ENCODE data around the gene ITPR1.

The ITPR1 gene

GRCh38 chr3:4732925-4733324, 239.8 kb downstream of the ITPR1 start:
- no peak overlapping the region for H3K4me3 ChIP-seq (ENCODE audit: low read depth, low read length)
- TF ChIP-seq POLR2A (IDR thresholded peaks at IDR 0.05; ENCODE audit: extremely low read depth, insufficient read length) (no peak), CTCF (IDR thresholded peaks at IDR 0.05; ENCODE audit: low read depth, low read length) (no peak), MYC (IDR thresholded peaks at IDR 0.05; ENCODE audit: low read depth, low read length) (no peak), MAX (IDR thresholded peaks at IDR 0.05; ENCODE audit: low read depth, low read length) (no peak)
- DNase-seq (ENCODE audit: low read depth): no peak

GRCh38 chr3:4734454-4734853, 241.3 kb downstream of the ITPR1 start:
- H3K4me3 ChIP-seq (ENCODE audit: low read depth, low read length): no peak overlapping the region
- DNase-seq (ENCODE audit: low read depth): no peak
- no peak for TF ChIP-seq CTCF (IDR thresholded peaks at IDR 0.05; ENCODE audit: low read depth, low read length)
- no peak for TF ChIP-seq MAX (IDR thresholded peaks at IDR 0.05; ENCODE audit: low read depth, low read length)
- TF ChIP-seq MYC (IDR thresholded peaks at IDR 0.05; ENCODE audit: low read depth, low read length): no peak
- no peak for TF ChIP-seq POLR2A (IDR thresholded peaks at IDR 0.05; ENCODE audit: extremely low read depth, insufficient read length)

- TF ChIP-seq CTCF (IDR thresholded peaks at IDR 0.05; ENCODE audit: low read depth, low read length): no peak
- TF ChIP-seq POLR2A (IDR thresholded peaks at IDR 0.05; ENCODE audit: extremely low read depth, insufficient read length): no peak
- no peak for TF ChIP-seq MYC (IDR thresholded peaks at IDR 0.05; ENCODE audit: low read depth, low read length)
- TF ChIP-seq MAX (IDR thresholded peaks at IDR 0.05; ENCODE audit: low read depth, low read length): no peak
- DNase-seq (ENCODE audit: low read depth): no peak
- H3K4me3 ChIP-seq (ENCODE audit: low read depth, low read length): no peak overlapping the region
Observed at GRCh38 chr3:4735243-4735642, 242.1 kb downstream of the ITPR1 start.

- DNase-seq (ENCODE audit: low read depth): no peak
Observed at GRCh38 chr3:4736284-4736861, 243.2 kb downstream of the ITPR1 start.

GRCh38 chr3:4738737-4739274, 245.7 kb downstream of the ITPR1 start:
- DNase-seq (ENCODE audit: low read depth): peak; percentile 95
- TF ChIP-seq MYC (IDR thresholded peaks at IDR 0.05; ENCODE audit: low read depth, low read length) (0 out of 2 replicates have a peak, but pooled peaks have one; percentile 12), CTCF (IDR thresholded peaks at IDR 0.05; ENCODE audit: low read depth, low read length) (no peak), MAX (IDR thresholded peaks at IDR 0.05; ENCODE audit: low read depth, low read length) (no peak), POLR2A (IDR thresholded peaks at IDR 0.05; ENCODE audit: extremely low read depth, insufficient read length) (no peak)
- H3K4me3 ChIP-seq (ENCODE audit: low read depth, low read length): no peak overlapping the region

More at GRCh38 chr3:4736284-4736861, 243.2 kb downstream of the ITPR1 start:
- TF ChIP-seq MYC (IDR thresholded peaks at IDR 0.05; ENCODE audit: low read depth, low read length) (no peak), MAX (IDR thresholded peaks at IDR 0.05; ENCODE audit: low read depth, low read length) (no peak), CTCF (IDR thresholded peaks at IDR 0.05; ENCODE audit: low read depth, low read length) (no peak), POLR2A (IDR thresholded peaks at IDR 0.05; ENCODE audit: extremely low read depth, insufficient read length) (no peak)
- H3K4me3 ChIP-seq (ENCODE audit: low read depth, low read length): no peak overlapping the region

All from NB4 (cell line).